Peyer's patch (tissue), 4 donors: Measurements from ENCODE around the gene RAPGEF3. TPM values are rescaled to one million over a fixed set of nuclear protein-coding genes. Genes with fewer than 3 reads are reported as not detected.
A peak's percentile ranks its signal among the peaks of the same experiment; 100 is the strongest.

Experiments used
- DNase-seq, 3 donors: peaks; one replicate each; pipeline ENCODE4 v3.0.0-alpha.2; 2017 to 2019
- H3K27ac ChIP-seq, 4 donors: fragments of 200-600 bp; sonication (generic); one replicate each; pipeline ENCODE4 v1.5.1; 2016 to 2019
- H3K27me3 ChIP-seq, 2 donors: fragments of 200-600 bp; sonication (generic); one replicate each; pipeline ENCODE4 v1.5.1; 2019
- H3K36me3 ChIP-seq, 3 donors: fragments of 200-600 bp; sonication (generic); one replicate each; pipeline ENCODE4 v1.5.1; 2016 to 2019
- H3K4me1 ChIP-seq, 4 donors: fragments of 200-600 bp; sonication (generic); one replicate each; pipeline ENCODE4 v1.5.1; 2016 to 2019
- H3K4me3 ChIP-seq, 4 donors: fragments of 200-600 bp; sonication (generic); 1 replicate in 3 of 4; 2 replicates in 1 of 4; pipeline ENCODE4 v1.5.1; 2016 to 2019; ENCODE audit warnings: mild to moderate bottlenecking in 1 of 4
- H3K9me3 ChIP-seq, 4 donors: fragments of 200-600 bp; sonication (generic); one replicate each; pipeline ENCODE4 v1.5.1; 2016 to 2019; ENCODE audit warnings: mild to moderate bottlenecking in 1 of 4
- CTCF ChIP-seq, 6 experiments: fragments of 450-650 bp in 4 of 6; fragments of 200-600 bp in 2 of 6; sonication (generic) in 1 of 6; IDR thresholded peaks; one replicate each; pipeline ENCODE4 v1.5.1; 2017 to 2019; ENCODE audit warnings: antibody characterized with exemption in 6 of 6, mild to moderate bottlenecking in 3 of 6, moderate library complexity in 1 of 6
- POLR2A ChIP-seq, 2 donors: fragments of 450-650 bp; IDR thresholded peaks; one replicate each; pipeline ENCODE4 v1.5.1; 2017; ENCODE audit warnings: antibody characterized with exemption in 2 of 2, mild to moderate bottlenecking in 2 of 2, moderate library complexity in 2 of 2
- total RNA-seq, 4 donors: library from RNA; depleted of rRNA; stranded (reverse); fragments of >200 nt; gene quantifications; one replicate each; pipeline ENCODE4 v1.1.0, GENCODE V29; 2016

RAPGEF3 gene
- total RNA-seq, 4 donors from 2014 or later = 4.9 to 33.0 (median 16.9) TPM

- H3K4me3 ChIP-seq = no peak overlapping the region
- H3K36me3 ChIP-seq = peaks cover 0 to 5% (median 0%) of the 10 kb centered on the region in 3 donors
- DNase-seq = no peak
- TF ChIP-seq CTCF (IDR thresholded peaks at IDR 0.05) = no peak
- no peaks in the 10 kb centered on the region for H3K9me3 ChIP-seq
- H3K27me3 ChIP-seq = no peaks in the 10 kb centered on the region
- H3K4me1 ChIP-seq = peaks cover 0 to 28% (median 2%) of the 10 kb centered on the region in 4 donors
- peak overlapping the region; percentile 9 to 86 (median 50) for H3K27ac ChIP-seq
These were observed 41.6 kb downstream of the RAPGEF3 start for GRCh38 chr12:47717046-47717442.

DNA sequence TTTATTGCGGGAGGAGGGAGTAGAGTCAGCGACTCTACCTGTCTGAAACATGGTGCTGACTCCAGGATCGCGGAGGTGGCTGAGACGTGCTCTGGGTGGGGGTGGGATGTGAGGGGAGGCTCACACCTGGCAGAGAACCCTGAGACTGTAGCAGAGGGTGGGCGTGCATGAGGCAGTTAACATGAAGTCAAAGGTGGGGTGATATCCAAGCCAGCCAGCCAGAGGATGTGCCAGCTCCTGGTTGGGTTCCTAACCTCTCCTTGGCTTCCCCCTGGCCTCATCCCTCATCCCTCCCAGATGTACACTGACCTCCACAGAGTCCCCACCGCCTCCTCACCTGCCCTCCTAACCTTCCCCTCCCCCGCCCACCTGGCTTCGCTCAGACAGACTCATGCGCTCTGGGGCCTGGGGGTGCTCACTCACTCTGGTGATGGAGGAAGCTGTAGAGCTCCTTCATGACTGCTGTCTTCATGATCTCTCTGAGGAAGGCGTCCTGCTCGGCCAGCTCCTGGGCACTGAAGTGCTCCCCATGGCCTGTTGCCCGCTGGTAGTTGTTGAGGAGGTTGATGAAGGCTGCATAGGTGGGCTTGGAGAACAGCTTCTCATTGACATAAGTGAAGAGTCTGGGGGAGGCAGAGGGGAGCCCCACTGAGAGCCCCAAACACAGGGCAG lies 42.7 kb downstream of the RAPGEF3 start:
- TF ChIP-seq CTCF (IDR thresholded peaks at IDR 0.05) (no peak), POLR2A (IDR thresholded peaks at IDR 0.05) (no peak)
- H3K27ac ChIP-seq = peak overlapping the region in 3 of 4 donors; percentile 7 to 72 (median 20)
- H3K4me1 ChIP-seq = peaks cover 0 to 28% (median 2%) of the 10 kb centered on the region in 4 donors
- no peak for DNase-seq
- no peaks in the 10 kb centered on the region for H3K27me3 ChIP-seq
- H3K36me3 ChIP-seq = peaks cover 0 to 5% (median 0%) of the 10 kb centered on the region in 3 donors
- H3K9me3 ChIP-seq = no peaks in the 10 kb centered on the region
- H3K4me3 ChIP-seq = no peak overlapping the region

GRCh38 chr12:47715393-47715876 lies 43.2 kb downstream of the RAPGEF3 start:
- DNase-seq = peak; percentile 69 to 92 (median 77)
- peak overlapping the region in 3 of 4 donors; percentile 7 to 72 (median 20) for H3K27ac ChIP-seq

DNA sequence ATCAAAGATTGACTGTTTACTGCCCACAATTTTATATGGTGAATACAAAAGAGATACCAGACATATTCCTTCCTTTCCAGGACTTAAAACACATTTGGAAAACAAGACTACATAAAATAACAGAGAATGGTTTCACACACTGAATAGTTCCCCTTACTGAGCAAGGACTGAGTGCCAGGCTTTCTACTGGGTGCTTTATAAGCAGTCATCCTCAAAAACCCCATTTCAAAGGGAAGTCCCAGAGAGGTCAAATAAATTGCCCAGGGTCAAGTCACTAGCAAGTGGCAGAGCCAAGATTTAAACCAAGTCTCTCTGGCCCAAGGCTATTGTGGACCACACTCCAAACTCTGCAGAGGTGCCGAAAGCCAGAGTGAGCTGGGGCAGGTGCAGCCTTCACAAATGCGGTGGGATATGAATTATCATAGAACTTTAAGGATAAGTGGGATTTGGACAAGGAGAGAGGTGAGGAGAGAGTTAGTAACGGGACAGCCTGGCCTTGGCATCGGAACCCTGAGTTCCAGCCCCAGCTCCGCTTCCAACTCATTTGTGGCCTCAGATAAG lies 43.8 kb downstream of the RAPGEF3 start:
- no peaks in the 10 kb centered on the region for H3K27me3 ChIP-seq
- TF ChIP-seq POLR2A (IDR thresholded peaks at IDR 0.05) (no peak), CTCF (IDR thresholded peaks at IDR 0.05) (no peak)
- no peaks in the 10 kb centered on the region for H3K9me3 ChIP-seq
- DNase-seq = no peak
- no peaks in the 10 kb centered on the region for H3K36me3 ChIP-seq
- peak overlapping the region in 1 of 4 donors; percentile 20 for H3K27ac ChIP-seq
- H3K4me3 ChIP-seq = no peak overlapping the region
- peaks cover 0 to 28% (median 2%) of the 10 kb centered on the region in 4 donors for H3K4me1 ChIP-seq

More at GRCh38 chr12:47715393-47715876, 43.2 kb downstream of the RAPGEF3 start:
- TF ChIP-seq CTCF (IDR thresholded peaks at IDR 0.05) (peak; percentile 40 to 90 (median 82)), POLR2A (IDR thresholded peaks at IDR 0.05) (no peak)
- Histone ChIP-seq H3K9me3 (no peaks in the 10 kb centered on the region), H3K36me3 (peaks cover 0 to under 1% (median 0%) of the 10 kb centered on the region in 3 donors), H3K4me1 (peaks cover 0 to 28% (median 2%) of the 10 kb centered on the region in 4 donors), H3K27me3 (no peaks in the 10 kb centered on the region), H3K4me3 (no peak overlapping the region)

DNA sequence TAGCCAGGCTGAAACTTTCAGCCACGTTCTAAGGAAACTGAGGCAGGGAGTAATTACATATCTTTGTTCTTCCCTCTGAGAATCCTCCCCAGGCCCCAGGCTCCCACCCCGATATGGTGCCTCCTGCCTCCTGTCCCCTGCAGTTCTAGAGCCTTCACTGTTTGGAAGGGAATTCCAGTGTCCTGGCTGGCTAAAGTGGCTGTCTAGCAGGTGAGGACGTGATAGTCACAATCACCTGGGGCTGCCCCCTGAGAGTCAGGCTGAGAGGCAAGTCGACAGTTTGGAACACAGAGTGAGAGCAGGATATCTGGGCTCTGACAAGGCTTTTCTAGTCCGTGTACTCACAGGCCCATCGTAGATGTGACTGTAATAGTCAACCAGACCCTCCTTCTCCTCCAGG lies 46.5 kb downstream of the RAPGEF3 start:
- TF ChIP-seq POLR2A (IDR thresholded peaks at IDR 0.05) = no peak
- TF ChIP-seq CTCF (IDR thresholded peaks at IDR 0.05) = no peak
- H3K27ac ChIP-seq = no peak overlapping the region

More for the DNA sequence above, 46.5 kb downstream of the RAPGEF3 start:
- Histone ChIP-seq H3K4me1 (peaks cover 0 to 33% (median 4%) of the 10 kb centered on the region in 4 donors), H3K36me3 (no peaks in the 10 kb centered on the region), H3K4me3 (no peak overlapping the region), H3K27me3 (no peaks in the 10 kb centered on the region), H3K9me3 (no peaks in the 10 kb centered on the region)
- DNase-seq = no peak
